ENCODE results near the gene HPS5.

GRCh38 chr11:18324381-18324780 is 2.4 kb upstream of the HPS5 start:
- TF ChIP-seq, protein P1, sequence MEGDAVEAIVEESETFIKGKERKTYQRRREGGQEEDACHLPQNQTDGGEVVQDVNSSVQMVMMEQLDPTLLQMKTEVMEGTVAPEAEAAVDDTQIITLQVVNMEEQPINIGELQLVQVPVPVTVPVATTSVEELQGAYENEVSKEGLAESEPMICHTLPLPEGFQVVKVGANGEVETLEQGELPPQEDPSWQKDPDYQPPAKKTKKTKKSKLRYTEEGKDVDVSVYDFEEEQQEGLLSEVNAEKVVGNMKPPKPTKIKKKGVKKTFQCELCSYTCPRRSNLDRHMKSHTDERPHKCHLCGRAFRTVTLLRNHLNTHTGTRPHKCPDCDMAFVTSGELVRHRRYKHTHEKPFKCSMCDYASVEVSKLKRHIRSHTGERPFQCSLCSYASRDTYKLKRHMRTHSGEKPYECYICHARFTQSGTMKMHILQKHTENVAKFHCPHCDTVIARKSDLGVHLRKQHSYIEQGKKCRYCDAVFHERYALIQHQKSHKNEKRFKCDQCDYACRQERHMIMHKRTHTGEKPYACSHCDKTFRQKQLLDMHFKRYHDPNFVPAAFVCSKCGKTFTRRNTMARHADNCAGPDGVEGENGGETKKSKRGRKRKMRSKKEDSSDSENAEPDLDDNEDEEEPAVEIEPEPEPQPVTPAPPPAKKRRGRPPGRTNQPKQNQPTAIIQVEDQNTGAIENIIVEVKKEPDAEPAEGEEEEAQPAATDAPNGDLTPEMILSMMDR (conservative IDR thresholded peaks at IDR 0.05; ENCODE audit: low read length), result no peak
- TF ChIP-seq EZH2phosphoT487 (IDR thresholded peaks at IDR 0.05; ENCODE audit: borderline replicate concordance, low read depth, low read length), result no peak

Data from OCI-LY7 (cell line).